Astrocyte (in vitro differentiated cells and primary cell): ENCODE measurements around the gene RAVER1.

Experiments
- CTCF ChIP-seq: IDR thresholded peaks from 2 replicates; pipeline ENCODE4 v1.5.1; 2011; ENCODE audit warnings: low read depth, mild to moderate bottlenecking, inconsistent platforms, low read length, moderate library complexity; ENCODE audit not compliant: insufficient read depth
- EZH2 ChIP-seq: IDR thresholded peaks from 2 replicates; pipeline ENCODE4 v1.6.1; 2012; ENCODE audit warnings: mild to moderate bottlenecking, low read length, inconsistent platforms; ENCODE audit not compliant: insufficient read depth

- TF ChIP-seq CTCF (no peak), EZH2 (no peak)
These were observed 61.7 kb downstream of the RAVER1 start for GRCh38 chr19:10271543-10272086.
